T-helper 1 cell treated with Interleukin-12 subunit alpha and Interleukin-12 subunit beta and Interleukin-4 antibody, amounts not matched to agents 30 μg/mL and 1 μg/mL, for 36 hours (primary cell): ENCODE measurements around the gene F3.

Experiments
- H3K27ac Mint-ChIP-seq: one replicate; pipeline ENCODE4 v1.8.0; 2021; ENCODE audit warnings: mild to moderate bottlenecking, mixed read lengths
- H3K27me3 Mint-ChIP-seq: one replicate; pipeline ENCODE4 v1.8.0; 2021; ENCODE audit warnings: low read depth, mixed read lengths
- H3K36me3 Mint-ChIP-seq: one replicate; pipeline ENCODE4 v1.8.0; 2021; ENCODE audit warnings: low read depth, mixed read lengths
- H3K4me1 Mint-ChIP-seq: one replicate; pipeline ENCODE4 v1.8.0; 2021; ENCODE audit warnings: low read depth, mixed read lengths
- H3K4me3 Mint-ChIP-seq: one replicate; pipeline ENCODE4 v1.8.0; 2021; ENCODE audit warnings: mild to moderate bottlenecking, moderate library complexity, mixed read lengths
- H3K9me3 Mint-ChIP-seq: one replicate; pipeline ENCODE4 v1.8.0; 2021; ENCODE audit warnings: mixed read lengths

Gene F3

DNA sequence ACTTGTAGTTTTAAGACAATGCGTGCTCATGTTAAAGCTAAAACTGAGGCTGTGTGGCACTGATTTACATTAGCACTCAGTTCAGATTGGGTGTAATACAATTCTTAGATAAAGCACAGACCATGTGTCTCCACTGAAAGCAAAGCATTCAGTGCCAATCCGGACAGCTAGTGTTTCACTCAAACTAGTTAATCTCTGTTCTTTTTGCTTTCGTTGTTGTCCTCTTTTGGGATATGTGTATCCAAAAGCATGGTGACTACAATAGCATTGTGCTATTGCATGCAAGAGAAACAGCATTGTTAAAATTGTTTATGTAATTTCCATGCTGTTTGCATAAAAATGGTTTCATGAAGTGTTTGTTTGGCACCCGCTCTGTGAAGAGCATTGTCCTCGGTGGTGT lies 54.6 kb downstream of the F3 start:
- H3K9me3 Mint-ChIP-seq, result no peaks in the 10 kb centered on the region
- H3K36me3 Mint-ChIP-seq, result peaks cover 8% of the 10 kb centered on the region
- H3K4me1 Mint-ChIP-seq, result no peaks in the 10 kb centered on the region
- H3K27ac Mint-ChIP-seq, result no peak overlapping the region
- no peaks in the 10 kb centered on the region for H3K27me3 Mint-ChIP-seq
- H3K4me3 Mint-ChIP-seq, result no peak overlapping the region

GRCh38 chr1:94481473-94481933 lies 60.1 kb downstream of the F3 start:
- H3K9me3 Mint-ChIP-seq, result no peaks in the 10 kb centered on the region
- H3K27ac Mint-ChIP-seq, result no peak overlapping the region
- no peak overlapping the region for H3K4me3 Mint-ChIP-seq
- no peaks in the 10 kb centered on the region for H3K27me3 Mint-ChIP-seq
- H3K4me1 Mint-ChIP-seq, result no peaks in the 10 kb centered on the region
- peaks cover 5% of the 10 kb centered on the region for H3K36me3 Mint-ChIP-seq

- Mint-ChIP-seq H3K4me3 (no peak overlapping the region), H3K36me3 (peaks cover 4% of the 10 kb centered on the region), H3K27me3 (no peaks in the 10 kb centered on the region), H3K9me3 (no peaks in the 10 kb centered on the region), H3K4me1 (no peaks in the 10 kb centered on the region), H3K27ac (no peak overlapping the region)
These were observed 61.9 kb downstream of the F3 start for GRCh38 chr1:94479682-94480081.
